Psoas muscle (tissue), 8 donors: ENCODE results near the gene RACGAP1. TPM values are rescaled to one million over a fixed set of nuclear protein-coding genes. Genes with fewer than 3 reads are reported as not detected.

ENCODE experiments used
- ATAC-seq, 4 donors: fragments of 200-7000 bp; cut with Tn5 transposase; one replicate each; pipeline ENCODE4 v1.9.1; 2020; ENCODE audit warnings: moderate library complexity in 3 of 4, mild to moderate bottlenecking in 2 of 4
- DNase-seq, 2 donors: peaks; one replicate each; pipeline ENCODE4 v3.0.0-alpha.2; 2020
- H3K27ac ChIP-seq: fragments of 200-600 bp; one replicate; pipeline ENCODE4 v1.8.0; 2022
- H3K27me3 ChIP-seq, 3 donors: fragments of 200-600 bp in 1 of 3; one replicate each; pipeline versions ENCODE4 v1.6.1 to v1.8.0; 2013 to 2022; ENCODE audit warnings: low read length in 2 of 3, mild to moderate bottlenecking in 2 of 3, moderate library complexity in 1 of 3; ENCODE audit not compliant: insufficient read depth in 3 of 3
- H3K36me3 ChIP-seq, 2 donors: fragments of 200-600 bp in 1 of 2; one replicate each; pipeline versions ENCODE4 v1.6.1 to v1.8.0; 2013 to 2022; ENCODE audit warnings: low read depth in 1 of 2, mild to moderate bottlenecking in 1 of 2, moderate library complexity in 1 of 2; ENCODE audit not compliant: insufficient read depth in 1 of 2
- H3K4me1 ChIP-seq: fragments of 200-600 bp; one replicate; pipeline ENCODE4 v1.8.0; 2022
- H3K4me3 ChIP-seq: fragments of 200-600 bp; one replicate; pipeline ENCODE4 v1.8.0; 2022; ENCODE audit warnings: mild to moderate bottlenecking
- H3K9me3 ChIP-seq: fragments of 200-600 bp; one replicate; pipeline ENCODE4 v1.8.0; 2022
- WGBS, 3 donors: extraction: QIAGEN DNeasy Blood & Tissue Kit; methylation state at CpG; one replicate each; pipeline versions ENCODE4 v1.1.6 to v1.1.7; 2013; 5-methylcytosine and 5-hydroxymethylcytosine counted together
- intact Hi-C, 2 donors: fragments of 100-400 bp; cut with DNase I; formaldehyde crosslinking; loops; one replicate each; pipeline versions ENCODE4 v1.11.0 to v1.14.2; 2022
- polyA plus RNA-seq, 3 donors: library from polyadenylated mRNA; stranded (reverse); fragments of 200-250 nt; gene quantifications; one replicate each; pipeline ENCODE4 v1.2.3, GENCODE V29; 2013
- total RNA-seq, 4 donors: library from RNA; stranded (reverse); fragmentation: NEBNext Ultra II Directional in 2 of 4; extraction: Animal tissue kit (Norgen Biotek cat#: 25700) in 2 of 4; gene quantifications; one replicate each; pipeline versions ENCODE4 v1.2.1 to v1.2.4, GENCODE V29; 2021 to 2023
- TF ChIP-seq, protein P1 (sequence below): fragments of 200-600 bp; IDR thresholded peaks from one replicate; pipeline ENCODE4 v1.8.0; 2022; ENCODE audit warnings: antibody characterized with exemption
- donor health status: healthy with polysubstance abuse.
- donor health status: DM: no; HTN: no; CAD: no; lungs with moderate emphysema.
- donor health status: Bipolar disorder and iron deficiency.
- donor health status: healthy.
- donor health status: DM: yes; HTN: yes; CAD: no.
- donor health status: DM: no; HTN: no; CAD: no.
- donor health status: DM: no; HTN: no; CAD: no.
- donor health status: DM: yes; HTN: yes; CAD: no.

RACGAP1 gene
- total and polyA plus RNA-seq, 7 donors, result 3.4 to 15.3 (median 5.4) TPM

DNA sequence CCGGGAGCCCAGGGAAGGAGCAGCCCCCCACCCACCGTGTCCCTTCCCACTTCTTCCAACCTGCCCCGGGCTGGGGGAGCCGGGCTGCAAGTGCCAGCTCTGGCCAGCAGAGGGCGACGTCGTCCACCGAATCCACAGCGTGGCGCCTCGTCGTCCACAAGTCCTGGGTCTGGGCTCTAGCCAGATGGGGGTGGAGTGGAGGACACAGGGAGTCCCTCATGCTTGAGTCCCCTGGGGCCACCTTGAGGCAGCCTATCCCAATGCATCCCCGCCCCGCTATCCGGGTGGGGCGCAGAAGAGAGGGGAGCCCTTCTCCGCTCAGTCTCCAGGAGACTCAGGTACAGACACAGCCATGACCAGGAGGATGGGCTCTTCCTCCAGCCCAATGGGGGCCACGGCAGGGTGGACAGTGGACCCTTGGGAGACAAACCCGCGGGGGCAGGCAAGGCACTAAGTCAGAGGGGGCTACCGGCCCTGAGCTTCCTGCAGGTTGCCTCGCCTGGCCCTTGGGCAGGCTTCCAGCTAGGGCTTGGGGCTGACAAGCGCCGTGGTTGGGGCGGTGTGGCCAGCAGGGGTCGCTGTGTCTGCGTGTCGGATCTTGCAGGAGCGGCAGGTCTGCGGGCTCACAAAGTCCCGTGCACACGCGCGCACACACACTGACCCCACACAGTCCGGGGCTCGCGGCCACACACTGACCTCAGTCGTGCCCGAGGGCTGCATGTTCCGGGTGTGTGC is 58.1 kb downstream of the RACGAP1 start:
- ATAC-seq (peak; percentile 85 to 93 (median 89)), DNase-seq (peak; percentile 89 to 92)
- no peaks in the 10 kb centered on the region for H3K36me3 ChIP-seq
- 3 to 5% (median 4%) methylated on average over 37 to 40 of the region's 40 CpGs for WGBS, 3 donors
- H3K4me1 ChIP-seq, result peaks cover 4% of the 10 kb centered on the region
- H3K27ac ChIP-seq, result no peak overlapping the region
- H3K4me3 ChIP-seq, result peak overlapping the region; percentile 53
- no peaks in the 10 kb centered on the region for H3K9me3 ChIP-seq
- intact Hi-C loops, result loop anchor here (1.0 to 10.0 kb wide), 6 partner anchors 96 to 198 kb away; partner anchors contain the start of gene CERS5 (in 1 of the 2)
- peaks cover 0 to 52% (median 1%) of the 10 kb centered on the region in 3 donors for H3K27me3 ChIP-seq
- TF ChIP-seq, protein P1, sequence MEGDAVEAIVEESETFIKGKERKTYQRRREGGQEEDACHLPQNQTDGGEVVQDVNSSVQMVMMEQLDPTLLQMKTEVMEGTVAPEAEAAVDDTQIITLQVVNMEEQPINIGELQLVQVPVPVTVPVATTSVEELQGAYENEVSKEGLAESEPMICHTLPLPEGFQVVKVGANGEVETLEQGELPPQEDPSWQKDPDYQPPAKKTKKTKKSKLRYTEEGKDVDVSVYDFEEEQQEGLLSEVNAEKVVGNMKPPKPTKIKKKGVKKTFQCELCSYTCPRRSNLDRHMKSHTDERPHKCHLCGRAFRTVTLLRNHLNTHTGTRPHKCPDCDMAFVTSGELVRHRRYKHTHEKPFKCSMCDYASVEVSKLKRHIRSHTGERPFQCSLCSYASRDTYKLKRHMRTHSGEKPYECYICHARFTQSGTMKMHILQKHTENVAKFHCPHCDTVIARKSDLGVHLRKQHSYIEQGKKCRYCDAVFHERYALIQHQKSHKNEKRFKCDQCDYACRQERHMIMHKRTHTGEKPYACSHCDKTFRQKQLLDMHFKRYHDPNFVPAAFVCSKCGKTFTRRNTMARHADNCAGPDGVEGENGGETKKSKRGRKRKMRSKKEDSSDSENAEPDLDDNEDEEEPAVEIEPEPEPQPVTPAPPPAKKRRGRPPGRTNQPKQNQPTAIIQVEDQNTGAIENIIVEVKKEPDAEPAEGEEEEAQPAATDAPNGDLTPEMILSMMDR, result peak; percentile 83

DNA sequence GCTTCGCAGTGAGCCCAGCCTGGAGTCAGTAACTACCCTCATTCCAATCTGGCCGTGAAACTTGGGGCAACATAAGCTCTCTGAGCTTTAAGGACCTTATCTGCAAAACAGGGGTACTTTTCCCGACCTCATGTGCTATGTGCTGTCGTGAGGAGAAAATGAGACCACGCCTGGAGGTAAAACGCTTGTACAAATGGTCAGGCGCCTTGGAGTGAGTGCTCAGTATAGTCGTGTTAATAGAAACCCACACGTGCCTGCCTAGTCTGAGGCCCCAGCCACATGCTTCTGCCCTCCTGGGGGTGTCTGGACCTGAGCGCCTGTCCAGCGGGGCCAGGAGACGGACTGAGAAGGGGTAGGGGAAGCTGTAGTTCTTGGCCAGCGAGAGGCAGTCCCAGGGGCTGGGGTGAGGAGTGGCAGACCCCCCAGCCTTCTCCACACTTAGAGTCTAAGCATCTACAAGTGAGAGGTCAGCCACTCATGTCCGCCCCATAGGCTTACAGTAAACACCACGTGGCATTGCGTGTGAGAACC is 58.7 kb downstream of the RACGAP1 start:
- TF ChIP-seq, protein P1, result no peak
- H3K27ac ChIP-seq, result no peak overlapping the region
- peaks cover 0 to 57% (median 6%) of the 10 kb centered on the region in 3 donors for H3K27me3 ChIP-seq
- ATAC-seq (no peak), DNase-seq (no peak)
- no peaks in the 10 kb centered on the region for H3K9me3 ChIP-seq
- no peak overlapping the region for H3K4me3 ChIP-seq
- WGBS, 3 donors, result 42 to 52% (median 44%) methylated on average over 15 to 16 of the region's 16 CpGs
- intact Hi-C loops, result loop anchor here (1.0 to 10.0 kb wide), 6 partner anchors 96 to 198 kb away; partner anchors contain the start of gene CERS5 (in 1 of the 2)
- H3K36me3 ChIP-seq, result no peaks in the 10 kb centered on the region
- H3K4me1 ChIP-seq, result peaks cover 4% of the 10 kb centered on the region

DNA sequence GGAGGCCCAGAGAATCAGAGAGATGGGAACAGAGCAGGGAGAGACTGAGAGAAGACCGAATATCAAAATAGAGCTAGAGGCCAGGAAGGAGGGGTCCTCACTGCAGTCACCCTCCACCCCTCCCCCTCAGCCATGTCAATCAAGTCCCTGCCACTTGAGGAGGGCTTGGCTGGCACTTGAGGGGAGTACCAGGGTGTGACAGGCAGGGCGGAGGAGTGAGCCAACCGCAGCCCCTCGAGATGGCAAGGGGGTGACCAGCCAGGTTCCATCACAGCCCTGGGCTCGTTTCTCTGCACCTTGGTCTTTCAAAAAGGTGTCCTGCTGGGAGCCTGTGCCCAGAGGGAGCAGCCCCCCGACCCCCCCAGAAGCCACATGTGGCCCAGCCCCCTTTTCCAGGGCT is 59.5 kb downstream of the RACGAP1 start:
- no peaks in the 10 kb centered on the region for H3K9me3 ChIP-seq
- no peaks in the 10 kb centered on the region for H3K36me3 ChIP-seq
- H3K27me3 ChIP-seq, result peaks cover 0 to 64% (median 13%) of the 10 kb centered on the region in 3 donors
- WGBS, 3 donors, result 73 to 79% (median 78%) methylated on average over 6 of the region's 6 CpGs
- DNase-seq (no peak), ATAC-seq (no peak)
- peaks cover 4% of the 10 kb centered on the region for H3K4me1 ChIP-seq
- intact Hi-C loops, result loop anchor here (2.0 to 10.0 kb wide), 5 partner anchors 97 to 199 kb away; partner anchors contain the start of gene CERS5 (in 1 of the 2)
- TF ChIP-seq, protein P1, result no peak
- no peak overlapping the region for H3K27ac ChIP-seq
- no peak overlapping the region for H3K4me3 ChIP-seq

DNA sequence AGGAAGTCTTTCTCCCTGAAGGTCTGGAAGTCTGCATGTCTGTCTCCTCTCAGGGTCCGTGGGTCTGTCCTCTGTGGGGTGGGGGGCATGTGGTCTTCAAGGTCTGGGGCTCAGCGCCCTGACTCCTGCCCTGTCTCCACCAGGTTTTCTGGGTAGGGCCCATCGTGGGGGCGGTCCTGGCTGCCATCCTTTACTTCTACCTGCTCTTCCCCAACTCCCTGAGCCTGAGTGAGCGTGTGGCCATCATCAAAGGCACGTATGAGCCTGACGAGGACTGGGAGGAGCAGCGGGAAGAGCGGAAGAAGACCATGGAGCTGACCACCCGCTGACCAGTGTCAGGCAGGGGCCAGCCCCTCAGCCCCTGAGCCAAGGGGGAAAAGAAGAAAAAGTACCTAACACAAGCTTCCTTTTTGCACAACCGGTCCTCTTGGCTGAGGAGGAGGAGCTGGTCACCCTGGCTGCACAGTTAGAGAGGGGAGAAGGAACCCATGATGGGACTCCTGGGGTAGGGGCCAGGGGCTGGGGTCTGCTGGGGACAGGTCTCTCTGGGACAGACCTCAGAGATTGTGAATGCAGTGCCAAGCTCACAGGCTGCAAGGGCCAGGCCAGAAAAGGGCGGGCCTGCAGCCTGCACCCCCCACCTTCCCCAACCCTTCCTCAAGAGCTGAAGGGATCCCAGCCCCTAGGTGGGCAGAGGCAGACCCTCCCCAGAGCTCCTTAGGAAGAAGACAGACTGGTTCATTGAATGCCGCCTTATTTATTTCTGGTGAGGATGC is 60.3 kb downstream of the RACGAP1 start:
- H3K27me3 ChIP-seq, result peaks cover 0 to 64% (median 17%) of the 10 kb centered on the region in 3 donors
- intact Hi-C loops, result loop anchor here (5.0 to 10.0 kb wide), 4 partner anchors 98 to 200 kb away; partner anchors contain the start of gene CERS5 (in 1 of the 2)
- DNase-seq, result no peak
- 73 to 74% (median 73%) methylated on average over 13 of the region's 13 CpGs for WGBS, 3 donors
- no peaks in the 10 kb centered on the region for H3K9me3 ChIP-seq
- H3K27ac ChIP-seq, result no peak overlapping the region
- TF ChIP-seq, protein P1, result no peak
- H3K4me1 ChIP-seq, result peaks cover 4% of the 10 kb centered on the region
- ATAC-seq, result no peak
- no peak overlapping the region for H3K4me3 ChIP-seq
- no peaks in the 10 kb centered on the region for H3K36me3 ChIP-seq
